HG03159 (cell line): ENCODE data around the gene TRIO.

Experiments
- ATAC-seq: cut with Tn5 transposase; IDR thresholded peaks from one replicate; pipeline ENCODE4 v1.9.1; 2021; ENCODE audit warnings: mild to moderate bottlenecking, moderate library complexity; ENCODE audit not compliant: unreplicated experiment

The TRIO gene

DNA sequence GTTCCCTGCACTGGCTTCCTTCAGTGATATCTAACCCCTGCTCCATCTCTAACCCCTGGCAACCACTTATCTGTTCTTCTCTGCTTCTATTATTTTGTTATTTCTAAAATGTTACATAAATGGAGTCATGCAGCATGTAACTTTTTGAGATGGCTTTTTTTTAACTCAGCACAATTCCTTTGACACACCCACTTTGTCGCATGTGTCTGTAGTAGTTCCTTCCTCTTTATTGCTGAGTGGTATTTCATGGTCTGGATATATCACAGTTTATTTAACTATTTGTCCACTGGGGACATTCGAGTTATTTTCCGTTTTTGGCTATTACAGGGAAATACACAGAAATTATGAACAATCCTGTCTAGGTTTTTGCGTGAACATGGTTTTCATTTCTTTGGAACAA is 200.2 kb downstream of the TRIO start:
- no peak for ATAC-seq

DNA sequence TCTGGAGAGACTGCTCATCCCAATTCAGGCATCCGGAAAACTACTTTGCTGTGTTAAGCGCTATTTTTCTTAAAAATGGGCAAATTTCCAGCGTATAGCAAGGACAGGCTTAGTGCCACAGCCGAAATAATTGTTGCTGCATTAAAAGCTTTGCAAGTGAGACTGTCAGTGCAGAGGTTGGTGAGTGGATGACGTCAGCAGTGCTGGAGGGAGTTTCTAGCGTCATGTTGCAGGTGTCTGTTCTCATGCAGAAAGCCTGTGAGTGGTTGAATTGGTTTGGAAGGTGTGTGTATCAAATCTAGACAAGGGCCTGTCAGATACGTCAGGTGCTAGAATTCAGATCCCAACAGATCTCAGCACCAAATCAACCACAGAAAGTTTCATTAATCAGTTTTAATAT is 204.4 kb downstream of the TRIO start:
- ATAC-seq: no peak

DNA sequence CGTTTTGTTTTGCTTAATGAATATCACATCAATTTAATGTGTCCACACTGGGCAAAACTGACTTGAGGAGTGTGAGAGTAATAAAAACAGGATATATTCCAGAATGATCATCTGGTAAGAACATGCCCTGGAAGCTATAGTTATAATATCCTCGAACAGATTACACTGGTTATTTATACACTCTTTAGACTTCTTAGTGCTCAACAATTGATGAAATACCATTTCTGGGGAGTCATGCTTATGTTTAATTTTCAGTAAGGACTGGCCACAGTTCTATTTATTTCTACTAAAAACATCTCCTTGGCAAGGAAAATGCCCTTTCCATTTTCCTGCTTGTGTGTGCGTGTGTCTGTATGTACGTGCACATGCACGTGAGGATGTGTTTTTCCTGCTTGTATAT is 205.0 kb downstream of the TRIO start:
- no peak for ATAC-seq

DNA sequence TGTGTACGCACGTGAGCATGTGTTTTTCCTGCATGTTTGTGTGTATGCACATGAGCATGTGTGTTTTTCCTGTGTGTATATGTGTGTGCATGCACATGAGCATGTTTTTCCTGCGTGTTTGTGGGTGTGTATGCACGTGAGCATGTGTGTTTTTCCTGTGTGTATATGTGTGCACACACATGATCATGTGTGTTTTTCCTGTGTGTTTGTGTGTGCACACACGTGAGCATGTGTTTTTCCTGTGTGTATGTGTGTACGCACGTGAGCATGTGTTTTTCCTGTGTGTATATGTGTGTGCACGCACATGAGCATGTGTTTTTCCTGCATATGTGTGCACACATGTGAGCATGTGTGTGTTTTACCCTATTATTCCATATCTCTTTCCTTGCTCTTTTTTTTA is 205.9 kb downstream of the TRIO start:
- ATAC-seq: no peak

DNA sequence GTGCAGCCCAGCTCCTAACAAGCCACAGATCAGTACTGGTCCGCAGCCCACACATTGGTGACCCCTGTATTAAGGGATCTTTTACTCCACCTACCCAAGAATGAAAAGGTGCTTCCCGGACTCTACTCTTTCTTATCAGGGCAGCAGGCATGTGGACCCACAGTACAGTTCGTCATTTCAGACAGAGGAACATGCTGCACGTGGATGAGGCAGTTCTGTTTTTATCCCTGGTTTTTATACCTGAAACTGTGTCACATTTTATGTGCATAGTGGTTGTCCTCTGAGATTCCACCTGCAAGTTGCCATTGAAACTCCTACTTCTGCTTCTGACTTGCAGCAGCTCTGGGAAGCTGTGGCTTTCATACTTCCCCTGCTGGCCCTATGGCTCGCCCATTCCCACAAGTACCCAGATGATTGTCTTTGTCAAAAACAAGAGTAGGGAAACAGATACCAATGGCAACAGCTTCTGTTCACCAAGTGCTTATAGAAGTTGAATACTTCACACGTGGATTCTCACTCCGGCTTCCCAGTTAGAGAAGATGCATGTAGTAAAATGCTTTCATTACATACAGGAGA is 208.0 kb downstream of the TRIO start:
- ATAC-seq: no peak

DNA sequence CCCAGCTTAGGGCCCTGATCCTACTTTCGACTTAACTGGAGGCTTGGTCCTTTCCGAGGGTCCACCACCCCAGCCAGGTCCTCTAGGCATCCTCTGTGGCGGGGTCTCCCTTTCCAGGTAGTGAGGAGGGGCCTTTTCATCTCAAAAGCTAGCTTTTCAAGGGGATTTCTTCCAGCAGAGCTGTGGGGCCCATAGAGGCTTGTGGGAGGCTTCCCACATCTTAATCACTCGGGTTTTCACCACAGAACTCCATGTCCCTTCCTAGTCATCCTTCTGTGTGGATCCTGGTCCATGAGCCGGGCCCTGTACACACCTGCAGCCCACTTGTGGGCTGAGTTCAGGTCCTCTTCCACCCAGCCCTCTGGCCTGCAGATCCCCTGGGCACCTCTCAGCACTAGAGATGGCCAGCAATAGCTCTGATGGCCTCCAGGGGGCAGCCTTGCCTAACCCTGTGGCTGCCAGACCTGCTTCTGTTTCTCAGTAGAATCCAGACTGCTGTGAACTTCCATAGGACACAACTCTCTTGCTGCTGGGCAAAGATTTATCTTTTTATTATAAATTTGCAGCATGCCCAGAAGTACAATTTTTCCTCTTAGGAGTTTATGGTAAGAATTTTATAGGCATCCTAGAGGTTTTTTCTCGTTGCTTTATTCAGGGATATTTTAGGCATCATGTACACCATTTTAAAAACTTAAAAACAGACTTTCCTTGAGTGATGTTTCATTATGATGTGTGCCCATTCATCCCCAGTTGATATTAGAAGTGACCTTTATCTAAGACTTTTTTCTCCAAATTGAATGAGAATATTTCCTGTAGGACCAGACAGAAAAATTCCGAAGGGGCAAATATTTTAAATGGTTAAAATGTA is 208.9 kb downstream of the TRIO start:
- peak; percentile 87 for ATAC-seq

DNA sequence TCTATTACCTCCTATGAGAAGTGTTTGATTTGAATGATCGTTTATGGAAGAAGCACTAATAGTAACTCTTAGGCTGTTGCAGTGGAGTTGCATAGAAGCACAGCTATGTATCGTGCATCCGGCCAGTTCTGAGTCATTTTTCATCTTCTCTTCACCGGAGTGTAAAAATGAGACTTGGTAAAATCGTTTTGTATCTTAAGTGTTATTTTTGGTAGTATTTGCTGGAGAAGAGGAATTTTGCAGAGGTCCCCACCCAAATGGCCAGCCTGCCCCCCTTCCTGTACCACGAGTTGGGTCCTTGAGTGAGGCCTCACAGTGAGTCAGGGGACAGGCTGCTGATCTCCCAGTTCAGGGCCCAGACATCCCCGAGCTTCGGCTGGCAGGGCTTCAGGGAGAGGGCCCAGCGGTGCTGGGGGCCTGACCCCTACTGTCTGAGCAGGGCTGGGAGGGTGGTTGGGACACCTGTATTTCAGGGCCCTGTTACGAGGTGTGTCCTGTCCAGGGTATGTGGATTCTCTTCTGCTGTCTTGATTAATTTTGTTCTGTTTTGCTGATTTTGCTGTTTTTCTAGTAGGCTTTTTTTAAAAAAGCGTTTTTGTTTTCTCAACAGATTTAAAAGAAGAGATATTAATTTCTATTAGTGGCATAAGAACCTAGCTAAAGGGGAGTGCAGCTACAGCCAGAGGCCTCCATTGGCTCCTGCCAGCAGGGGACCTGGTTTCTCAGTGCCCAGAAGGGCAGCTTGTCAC is 210.8 kb downstream of the TRIO start:
- no peak for ATAC-seq

DNA sequence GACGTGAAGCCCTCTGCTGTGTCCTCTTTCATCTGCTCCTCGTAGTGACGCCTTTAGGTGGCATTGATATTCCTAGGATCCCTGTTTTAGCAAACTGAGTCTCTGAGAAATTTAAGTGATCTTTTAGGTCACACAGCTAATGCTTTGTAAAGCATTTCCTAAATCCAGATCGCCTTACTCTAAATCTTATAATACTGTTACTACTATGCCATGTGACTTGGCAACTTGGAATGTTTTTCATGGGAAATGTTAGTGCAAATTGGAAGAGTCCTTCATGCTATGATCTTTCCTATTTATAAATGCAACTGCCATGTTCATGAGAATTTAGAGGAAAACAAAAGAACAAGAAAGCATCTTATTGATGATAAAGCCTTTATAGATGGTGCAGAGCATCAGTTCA is 212.2 kb downstream of the TRIO start:
- ATAC-seq: no peak

DNA sequence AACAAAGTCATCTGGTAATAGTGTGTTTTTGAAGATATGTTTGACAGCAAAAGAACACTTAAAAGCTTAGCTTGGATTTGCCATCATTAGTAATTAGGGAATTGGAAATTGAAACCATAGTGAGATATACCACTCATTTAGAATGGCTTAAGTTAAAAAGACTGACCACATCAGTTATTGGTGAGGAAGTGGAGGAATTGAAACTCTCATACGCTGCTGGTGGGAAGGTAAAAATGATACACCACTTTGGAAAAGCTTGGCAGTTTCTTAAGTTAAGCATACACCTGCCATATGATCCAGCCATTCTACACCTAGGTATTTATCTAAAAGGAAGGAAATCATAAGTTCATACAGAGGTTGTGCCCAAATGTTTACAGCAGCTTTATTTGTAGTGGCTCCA is 213.2 kb downstream of the TRIO start:
- no peak for ATAC-seq

DNA sequence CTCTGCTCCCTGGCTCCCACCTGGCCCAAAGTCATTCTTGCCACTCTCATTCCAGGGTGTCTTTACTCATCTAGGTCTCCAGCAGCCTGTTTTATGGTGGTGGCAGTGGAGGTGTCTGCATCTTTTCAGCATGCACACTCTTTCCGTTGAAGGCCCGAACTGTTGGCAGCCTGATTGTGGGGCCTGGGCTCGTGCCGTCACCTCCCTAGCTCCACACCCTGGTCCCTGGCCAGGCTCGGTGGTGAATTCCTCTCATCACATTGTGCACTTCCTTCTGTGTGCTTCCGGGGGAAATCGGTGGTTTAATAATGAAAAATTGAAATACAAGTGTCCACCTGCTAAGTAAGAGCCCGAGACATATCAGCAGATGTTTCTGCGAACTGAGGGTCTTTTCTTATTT is 214.3 kb downstream of the TRIO start:
- ATAC-seq: no peak

DNA sequence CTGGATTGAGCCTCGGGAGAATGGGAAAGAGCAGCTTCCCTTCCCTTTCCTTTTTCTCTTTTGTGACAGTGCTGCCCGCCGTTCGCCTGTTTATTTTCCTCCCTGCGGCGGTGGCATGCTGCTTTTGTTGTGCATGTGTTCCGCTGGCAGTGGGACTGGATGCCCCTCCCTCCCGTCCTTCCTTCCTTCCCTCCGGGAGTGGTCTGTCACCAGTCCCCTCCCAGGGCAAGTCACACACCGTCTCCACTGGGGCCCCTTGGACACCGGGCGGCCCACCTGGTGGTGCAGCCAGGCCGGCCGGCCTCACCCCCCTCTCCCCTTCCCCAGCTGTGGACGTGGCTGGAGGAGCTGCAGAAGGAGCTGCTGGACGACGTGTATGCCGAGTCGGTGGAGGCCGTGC is 214.7 kb downstream of the TRIO start:
- no peak for ATAC-seq

DNA sequence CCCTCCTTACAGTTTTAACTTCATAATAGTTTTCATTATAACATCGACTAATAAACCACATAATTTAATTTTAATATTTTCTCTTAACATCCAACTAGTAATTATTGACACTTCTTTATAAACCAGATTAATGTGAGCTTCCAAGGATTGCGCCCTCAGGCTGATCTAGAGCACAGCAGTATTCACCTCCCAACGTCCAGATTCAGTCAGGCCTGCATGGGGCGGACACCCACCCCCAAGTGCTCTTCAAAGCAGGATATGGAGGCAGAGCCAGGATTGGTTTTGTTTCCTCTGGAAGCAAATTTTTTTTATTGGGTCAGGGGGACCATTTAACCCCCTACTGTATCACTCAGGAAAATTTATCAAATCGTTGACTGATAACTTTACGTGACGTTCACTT is 215.4 kb downstream of the TRIO start:
- no peak for ATAC-seq

DNA sequence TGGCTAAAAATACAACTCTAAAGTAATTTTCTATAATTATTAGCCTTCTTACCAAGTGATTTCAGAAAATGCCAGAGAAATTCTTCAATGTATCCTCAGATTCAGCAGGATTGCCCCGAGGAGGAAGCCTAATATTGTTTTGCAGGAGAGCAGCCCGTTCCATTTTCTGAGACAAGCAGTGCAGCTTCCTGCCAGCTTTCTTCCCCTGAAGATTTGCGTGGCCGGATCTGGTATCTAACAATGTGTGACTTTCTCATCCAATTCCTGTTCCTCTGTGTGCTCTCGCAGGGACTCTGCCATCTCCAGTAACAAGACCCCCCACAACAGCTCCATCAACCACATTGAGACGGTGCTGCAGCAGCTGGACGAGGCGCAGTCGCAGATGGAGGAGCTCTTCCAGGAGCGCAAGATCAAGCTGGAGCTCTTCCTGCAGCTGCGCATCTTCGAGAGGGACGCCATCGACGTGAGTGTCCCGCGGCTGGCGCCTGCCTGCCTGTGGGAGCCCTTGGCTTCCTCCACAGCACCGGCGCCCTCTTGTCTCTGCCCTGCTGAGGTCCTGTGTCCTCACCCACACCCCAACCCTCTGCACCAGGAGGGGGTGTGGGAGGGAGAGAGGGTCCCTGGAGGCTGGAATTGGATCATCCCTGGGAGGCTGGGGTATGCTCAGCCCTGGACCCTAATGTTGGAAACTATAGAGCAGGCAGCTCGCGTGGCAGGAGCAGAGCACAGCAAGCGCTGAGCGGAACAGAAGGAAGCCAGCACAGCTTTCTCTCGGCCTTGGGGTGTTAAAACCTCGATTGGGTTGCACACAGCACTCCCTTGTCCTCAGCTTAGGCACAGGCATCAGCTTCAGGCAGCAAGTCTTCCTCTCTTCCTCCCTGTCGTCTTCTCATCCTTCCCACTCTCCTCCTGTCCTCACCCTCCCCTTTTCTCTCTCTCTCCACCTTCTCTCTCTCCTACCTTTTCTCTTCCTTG is 216.2 kb downstream of the TRIO start:
- no peak for ATAC-seq

DNA sequence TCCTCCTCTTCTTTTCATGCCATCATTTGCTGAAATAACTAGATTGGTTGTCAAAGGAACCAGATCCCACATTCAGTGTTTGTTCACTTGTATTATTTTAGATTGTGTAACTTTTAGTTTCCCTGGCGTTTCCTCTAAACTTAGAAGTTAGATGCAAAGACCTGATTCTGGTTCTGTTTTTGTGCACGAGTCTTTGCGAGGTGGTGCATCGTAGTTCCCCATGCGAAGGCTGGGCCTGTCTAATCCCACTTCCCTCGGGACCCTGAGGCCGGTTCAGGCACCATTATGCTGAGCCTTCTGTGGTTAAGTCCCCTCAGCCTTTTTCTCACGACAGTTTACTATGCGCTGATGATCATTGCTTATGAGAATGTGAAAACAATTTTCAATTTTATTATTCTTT is 219.3 kb downstream of the TRIO start:
- no peak for ATAC-seq

DNA sequence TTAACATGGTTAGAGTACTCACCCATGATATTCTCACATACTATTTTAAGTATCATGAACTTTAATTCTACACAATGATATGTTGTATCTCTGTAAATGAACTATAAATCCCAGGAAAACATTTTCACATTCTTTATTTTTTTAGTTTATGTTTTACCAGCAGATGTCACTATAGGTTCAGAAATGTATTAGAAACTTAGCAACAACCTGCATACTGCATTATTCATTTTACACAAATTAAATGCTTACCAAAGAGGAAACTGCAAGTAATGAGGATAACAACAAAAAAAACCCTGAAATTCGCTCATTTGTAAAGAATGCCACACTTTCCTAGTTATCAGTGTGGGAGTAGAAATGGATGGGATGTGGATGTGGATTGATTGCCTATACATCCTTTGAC is 221.0 kb downstream of the TRIO start:
- ATAC-seq: no peak

DNA sequence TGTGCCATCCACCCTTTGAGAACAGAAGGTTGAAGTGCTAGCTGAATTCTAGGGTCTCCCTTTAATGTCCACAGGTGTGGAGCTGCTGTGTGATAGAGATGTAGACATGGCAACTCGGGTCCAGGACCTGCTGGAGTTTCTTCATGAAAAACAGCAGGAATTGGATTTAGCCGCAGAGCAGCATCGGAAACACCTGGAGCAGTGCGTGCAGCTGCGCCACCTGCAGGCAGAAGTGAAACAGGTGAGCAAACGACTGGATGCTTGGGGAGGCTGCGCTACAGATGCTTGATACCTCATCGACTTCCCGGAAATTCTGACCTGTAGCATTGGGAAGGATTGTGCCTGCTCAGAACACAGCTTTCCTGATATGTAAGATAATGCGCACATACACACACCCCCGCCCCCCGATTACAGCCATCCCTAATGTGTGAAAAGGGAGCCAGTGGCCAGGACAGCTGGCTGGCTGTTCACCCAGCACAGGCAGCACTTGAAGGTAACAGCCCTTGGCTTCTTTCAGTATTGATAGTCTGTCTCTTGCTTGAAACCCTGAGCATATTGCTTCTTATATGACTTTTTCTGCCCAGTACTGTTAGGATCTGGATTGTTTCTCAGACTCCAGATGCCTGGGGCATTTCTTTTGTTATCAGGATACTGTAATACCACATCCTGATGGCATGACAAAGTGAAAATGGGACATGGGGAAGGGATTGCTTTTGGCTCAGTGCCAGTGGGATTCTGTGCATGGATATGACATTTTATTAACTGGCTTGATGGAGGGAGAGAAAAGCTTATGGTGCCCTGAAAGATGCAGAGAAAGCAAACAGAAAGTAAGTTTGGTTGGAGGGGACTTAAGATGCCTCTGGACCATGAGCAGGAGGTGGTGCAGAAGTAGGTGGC is 221.7 kb downstream of the TRIO start:
- no peak for ATAC-seq

DNA sequence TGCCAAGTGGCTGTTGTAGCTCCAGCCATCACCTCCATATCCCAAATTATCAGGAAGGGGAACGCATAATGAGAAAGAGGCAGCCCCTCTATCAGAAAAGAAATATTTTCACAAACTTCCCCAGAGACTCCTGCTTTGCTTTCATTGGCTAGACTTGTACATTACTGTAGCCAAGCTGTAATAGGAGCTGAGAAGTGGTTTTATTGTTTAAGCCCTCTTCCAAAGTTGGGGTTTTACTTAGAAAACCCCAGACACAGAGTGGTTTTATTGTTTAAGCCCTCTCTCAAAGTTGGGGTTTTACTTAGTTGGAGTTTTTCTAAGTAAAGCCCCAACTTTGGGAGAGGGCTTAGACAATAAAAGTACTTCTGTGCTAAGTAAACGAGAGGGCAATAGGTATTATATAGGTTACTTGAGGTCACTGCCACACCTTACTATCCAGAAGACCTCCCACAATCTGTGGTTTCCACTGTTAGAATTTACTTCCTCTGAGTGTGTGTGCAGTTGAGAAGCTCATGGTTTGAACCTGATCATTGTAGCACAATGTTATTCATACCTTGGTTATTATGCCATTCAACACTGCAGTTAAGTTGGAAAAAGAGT is 222.8 kb downstream of the TRIO start:
- ATAC-seq: no peak

DNA sequence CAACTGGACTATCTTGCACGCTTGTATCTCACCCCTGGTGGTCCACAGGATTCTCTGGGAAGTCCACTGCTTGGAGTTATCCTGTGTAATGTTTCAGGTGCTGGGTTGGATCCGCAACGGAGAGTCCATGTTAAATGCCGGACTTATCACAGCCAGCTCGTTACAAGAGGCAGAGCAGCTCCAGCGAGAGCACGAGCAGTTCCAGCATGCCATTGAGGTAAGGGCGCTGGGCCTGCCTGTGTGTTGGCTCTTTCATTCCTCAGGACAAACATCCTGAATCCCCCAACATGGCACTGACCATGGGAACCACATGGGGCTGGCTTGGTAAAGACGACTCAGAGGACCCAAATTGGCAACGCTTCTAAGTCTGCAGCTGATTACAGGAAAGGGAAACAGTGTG is 223.6 kb downstream of the TRIO start:
- ATAC-seq: no peak

DNA sequence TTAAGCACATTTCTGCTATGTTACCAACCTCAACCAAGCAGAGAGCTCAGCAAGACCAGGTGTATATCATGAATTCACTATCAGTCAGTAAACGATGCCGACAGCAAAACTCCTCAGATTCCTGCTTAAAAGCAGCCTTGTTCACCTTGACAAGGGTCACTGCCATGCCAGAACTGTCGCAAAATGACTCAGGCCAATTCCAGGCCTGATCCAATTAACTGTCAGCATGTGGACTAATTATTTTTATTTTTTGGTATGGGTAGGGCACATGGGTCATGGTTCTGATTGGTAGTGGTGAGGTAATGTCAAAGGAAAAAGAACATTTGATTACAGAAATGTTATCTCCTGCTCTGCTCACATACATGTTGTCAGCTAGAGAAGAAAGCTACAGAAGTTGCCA is 224.2 kb downstream of the TRIO start:
- no peak for ATAC-seq
